Measurements from ENCODE around the gene ETFB.

DNA sequence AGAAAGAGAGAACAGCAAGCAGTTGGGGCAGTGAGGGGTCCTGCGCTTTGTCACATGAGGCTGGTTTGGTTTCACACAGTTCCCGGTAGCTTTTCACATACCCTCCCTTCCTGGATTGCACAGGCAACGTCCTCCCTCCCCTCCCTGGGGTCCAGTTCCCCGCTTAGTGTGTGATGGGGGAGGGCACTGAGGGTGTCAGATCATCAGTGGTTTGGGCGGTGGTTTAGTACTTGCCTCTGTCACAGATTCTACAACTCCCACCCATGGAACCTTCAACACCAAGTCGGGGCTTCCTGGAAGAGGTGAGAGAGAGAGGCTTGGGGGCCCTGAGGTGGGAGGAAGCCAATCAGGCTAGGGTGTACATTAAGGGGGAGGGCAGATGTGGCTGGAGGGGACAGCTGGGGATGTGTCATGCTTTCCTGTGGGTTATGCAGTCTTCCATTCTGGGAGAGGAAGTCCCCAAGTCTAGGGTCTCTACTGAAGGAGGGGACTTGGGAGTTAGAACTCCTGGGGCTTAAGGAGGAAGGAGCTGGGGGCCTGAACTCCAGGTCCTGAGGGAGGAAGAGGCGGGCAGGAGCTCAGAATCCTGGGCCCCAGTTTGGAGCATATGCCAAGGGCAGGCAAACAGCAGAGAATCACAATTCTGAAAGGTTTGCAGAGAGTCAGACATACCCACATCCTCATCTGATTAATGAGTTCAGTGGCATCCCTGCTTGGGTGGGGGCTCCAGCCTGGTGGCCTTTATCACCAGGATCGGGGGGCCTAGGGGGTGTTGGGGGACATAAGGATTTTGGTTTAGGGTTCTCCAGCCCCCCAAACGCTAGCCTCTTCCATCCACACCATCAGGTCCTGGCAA is 6.7 kb upstream of the ETFB start, which contains the start of gene NKG7:
- TF ChIP-seq, protein P1, sequence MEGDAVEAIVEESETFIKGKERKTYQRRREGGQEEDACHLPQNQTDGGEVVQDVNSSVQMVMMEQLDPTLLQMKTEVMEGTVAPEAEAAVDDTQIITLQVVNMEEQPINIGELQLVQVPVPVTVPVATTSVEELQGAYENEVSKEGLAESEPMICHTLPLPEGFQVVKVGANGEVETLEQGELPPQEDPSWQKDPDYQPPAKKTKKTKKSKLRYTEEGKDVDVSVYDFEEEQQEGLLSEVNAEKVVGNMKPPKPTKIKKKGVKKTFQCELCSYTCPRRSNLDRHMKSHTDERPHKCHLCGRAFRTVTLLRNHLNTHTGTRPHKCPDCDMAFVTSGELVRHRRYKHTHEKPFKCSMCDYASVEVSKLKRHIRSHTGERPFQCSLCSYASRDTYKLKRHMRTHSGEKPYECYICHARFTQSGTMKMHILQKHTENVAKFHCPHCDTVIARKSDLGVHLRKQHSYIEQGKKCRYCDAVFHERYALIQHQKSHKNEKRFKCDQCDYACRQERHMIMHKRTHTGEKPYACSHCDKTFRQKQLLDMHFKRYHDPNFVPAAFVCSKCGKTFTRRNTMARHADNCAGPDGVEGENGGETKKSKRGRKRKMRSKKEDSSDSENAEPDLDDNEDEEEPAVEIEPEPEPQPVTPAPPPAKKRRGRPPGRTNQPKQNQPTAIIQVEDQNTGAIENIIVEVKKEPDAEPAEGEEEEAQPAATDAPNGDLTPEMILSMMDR (IDR thresholded peaks at IDR 0.05) = no peak
- TF ChIP-seq POLR2AphosphoS5 (IDR thresholded peaks at IDR 0.05; ENCODE audit: insufficient read depth in 1 of 2, low read depth in 1 of 2) (no peak), POLR2A (IDR thresholded peaks at IDR 0.05) (no peak)

All from vagina (tissue), 2 donors.